Retinal pigment epithelial cell (primary cell): ENCODE measurements around the gene IRX2.

Experiments
- DNase-seq: peaks from one replicate; pipeline ENCODE4 v3.0.0-alpha.2; 2010; ENCODE audit warnings: low read depth
- H3K4me3 ChIP-seq: 2 replicates; pipeline ENCODE4 v1.5.1; 2011; ENCODE audit warnings: mild to moderate bottlenecking, low read length, control low read depth, moderate library complexity
- CTCF ChIP-seq: conservative IDR thresholded peaks from 2 replicates; pipeline ENCODE4 v1.5.1; 2011; ENCODE audit warnings: low read depth, low read length, control low read depth, inconsistent platforms

IRX2 gene

GRCh38 chr5:2779459-2779858, 28.0 kb upstream of the IRX2 start:
- H3K4me3 ChIP-seq: no peak overlapping the region
- no peak for DNase-seq
- no peak for TF ChIP-seq CTCF

- no peak overlapping the region for H3K4me3 ChIP-seq
- DNase-seq: no peak
- no peak for TF ChIP-seq CTCF
These were observed 25.1 kb upstream of the IRX2 start for GRCh38 chr5:2776337-2777302.

GRCh38 chr5:2773327-2773726, 21.9 kb upstream of the IRX2 start:
- TF ChIP-seq CTCF: no peak
- H3K4me3 ChIP-seq: no peak overlapping the region
- no peak for DNase-seq

DNA sequence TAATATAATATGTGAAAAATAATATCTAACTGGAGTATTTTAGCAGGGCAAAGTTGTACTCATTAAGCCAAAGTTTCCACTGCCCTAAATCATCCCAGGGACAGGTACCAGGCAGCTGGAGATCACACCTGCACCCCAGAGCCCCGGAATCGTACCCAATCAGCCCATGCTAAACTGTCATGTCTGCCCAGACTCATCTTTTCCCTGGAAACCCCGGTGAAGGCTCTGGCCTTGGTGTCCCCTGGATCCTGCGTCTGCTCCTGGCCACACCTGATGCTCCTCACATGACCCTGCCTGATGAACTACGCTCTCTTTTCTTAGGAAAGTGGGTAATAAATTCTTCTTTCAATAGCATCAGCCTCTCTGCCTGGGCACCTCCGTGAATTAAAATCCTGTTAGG, 15.6 kb upstream of the IRX2 start:
- no peak for TF ChIP-seq CTCF
- H3K4me3 ChIP-seq: no peak overlapping the region
- no peak for DNase-seq

- DNase-seq: no peak
- no peak overlapping the region for H3K4me3 ChIP-seq
- TF ChIP-seq CTCF: no peak
These were observed 13.1 kb upstream of the IRX2 start for GRCh38 chr5:2764581-2764980.

- H3K4me3 ChIP-seq: no peak overlapping the region
- no peak for TF ChIP-seq CTCF
- no peak for DNase-seq
These were observed 12.0 kb upstream of the IRX2 start for GRCh38 chr5:2763533-2763794.
